Upper lobe of left lung (tissue), 4 donors: ENCODE results near the gene GATA6.

Source experiments
- CTCF ChIP-seq, 6 experiments: fragments of 450-650 bp in 4 of 6; fragments of 200-600 bp in 2 of 6; sonication (generic) in 2 of 6; IDR thresholded peaks; one replicate each; pipeline ENCODE4 v1.5.1; 2016 to 2019; ENCODE audit warnings: antibody characterized with exemption in 6 of 6
- EP300 ChIP-seq, 4 donors: sonication (generic); formaldehyde crosslinking; IDR thresholded peaks; one replicate each; pipeline ENCODE4 v1.5.1; 2017; ENCODE audit warnings: antibody characterized with exemption in 4 of 4, control low read depth in 2 of 4
- POLR2A ChIP-seq, 4 donors: fragments of 450-650 bp; IDR thresholded peaks; one replicate each; pipeline ENCODE4 v1.5.1; 2016 to 2017; ENCODE audit warnings: antibody characterized with exemption in 4 of 4, mild to moderate bottlenecking in 2 of 4
- POLR2AphosphoS5 ChIP-seq, 2 donors: sonication (generic); formaldehyde crosslinking; IDR thresholded peaks; one replicate each; pipeline ENCODE4 v1.5.1; 2017; ENCODE audit warnings: antibody characterized with exemption in 2 of 2

DNA sequence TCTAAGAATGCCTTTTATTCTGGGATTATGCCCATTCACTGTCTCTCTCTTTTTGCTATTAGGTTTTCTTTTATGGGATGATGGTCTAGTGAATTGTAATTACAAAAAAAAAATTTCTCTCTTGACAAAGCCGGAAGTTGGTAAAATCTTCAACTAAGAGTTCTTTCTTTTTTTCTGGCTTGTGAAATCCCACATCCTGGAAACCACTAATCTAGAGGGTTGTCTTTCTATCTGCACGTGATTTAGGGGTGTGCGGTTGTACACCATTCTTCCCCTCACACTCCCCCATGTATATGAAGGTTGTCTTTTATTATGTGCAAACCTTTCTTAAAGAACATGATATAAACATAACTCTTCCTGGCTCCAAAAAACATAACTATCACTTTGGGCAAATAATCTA is 52.0 kb downstream of the GATA6 start:
- no peak for TF ChIP-seq CTCF (IDR thresholded peaks at IDR 0.05)
- TF ChIP-seq POLR2A (IDR thresholded peaks at IDR 0.05) = no peak
- TF ChIP-seq EP300 (IDR thresholded peaks at IDR 0.05) = no peak
- TF ChIP-seq POLR2AphosphoS5 (IDR thresholded peaks at IDR 0.05) = no peak
